ENCODE results near the gene PLA2G3.

The PLA2G3 gene

GRCh38 chr22:31087744-31088215 lies 52.5 kb downstream of the PLA2G3 start:
- no peak for DNase-seq (ENCODE audit: low read depth in 2 of 2)

- no peak for DNase-seq (ENCODE audit: low read depth in 2 of 2)
These were observed 53.5 kb downstream of the PLA2G3 start for GRCh38 chr22:31086703-31087330.

DNA sequence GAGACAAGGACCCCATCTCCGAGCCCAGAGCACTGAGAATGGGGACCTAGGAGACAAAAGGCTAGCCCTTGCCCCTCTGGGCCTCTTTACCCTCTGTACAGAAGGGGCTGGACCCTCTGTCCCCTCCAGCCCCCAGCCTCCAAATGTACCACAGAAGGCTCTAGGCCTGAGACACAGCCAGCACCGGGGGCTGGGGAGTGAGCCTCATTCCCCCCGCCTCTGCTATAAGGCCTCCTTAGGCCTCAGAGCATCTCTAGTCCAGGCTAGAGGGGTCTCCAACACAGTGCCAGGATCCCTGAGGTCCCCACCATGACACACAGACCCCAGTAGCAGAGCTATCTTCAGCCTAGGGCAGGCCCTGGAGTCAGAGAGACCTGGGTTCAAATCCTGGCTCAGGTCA lies 54.4 kb downstream of the PLA2G3 start:
- DNase-seq (ENCODE audit: low read depth in 2 of 2) = no peak

- no peak for DNase-seq (ENCODE audit: low read depth in 2 of 2)
These were observed 54.8 kb downstream of the PLA2G3 start for GRCh38 chr22:31085493-31085824.

DNA sequence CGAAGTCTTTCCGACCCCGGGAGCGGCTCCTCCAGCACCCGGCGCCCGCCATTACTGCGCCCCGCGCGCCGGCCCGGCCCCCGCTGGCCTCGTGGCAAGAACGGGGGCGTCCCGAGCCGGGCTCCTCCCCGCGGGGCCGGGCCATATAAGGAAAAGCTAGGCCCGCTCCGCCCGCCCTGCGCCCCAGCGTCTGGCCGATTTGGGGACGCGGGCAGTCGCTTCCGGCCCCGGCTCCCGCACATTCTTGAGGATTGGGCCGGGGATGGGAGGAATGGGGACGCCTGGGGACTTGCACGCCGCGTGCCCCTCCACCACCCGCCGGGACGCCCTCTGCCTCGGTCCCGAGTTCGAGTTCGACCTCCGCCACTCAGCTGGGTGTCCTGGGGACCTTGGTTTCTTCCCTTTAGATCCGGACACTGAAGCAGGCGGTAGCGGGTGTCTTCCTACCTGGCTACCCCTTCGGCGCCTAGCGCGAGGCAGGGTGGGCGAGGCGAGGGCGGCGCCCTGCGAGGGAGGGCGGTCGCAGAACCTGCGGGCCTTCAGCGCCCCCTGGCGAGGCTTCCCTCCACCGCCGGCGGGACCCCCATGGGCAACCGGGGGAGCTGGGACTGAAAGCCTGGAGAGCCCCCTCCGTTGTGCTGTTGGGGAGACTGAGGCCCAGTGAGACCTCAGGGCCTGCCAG lies 55.4 kb downstream of the PLA2G3 start:
- DNase-seq (ENCODE audit: low read depth in 2 of 2) = peak; percentile 81 to 87

Measured in stimulated activated CD8-positive, alpha-beta memory T cell treated with anti-CD3 and anti-CD28 coated beads, Interleukin-2, amount 100 ng/mL, for 48 hours (primary cell).